Panc1 (cell line): Measurements from ENCODE around the gene ZKSCAN4.

ENCODE experiments used
- POLR2AphosphoS5 ChIP-seq: IDR thresholded peaks from 2 replicates; pipeline ENCODE4 v1.6.1; 2012; ENCODE audit warnings: mild to moderate bottlenecking, low read depth, low read length, moderate library complexity
- SIN3A ChIP-seq: IDR thresholded peaks from 2 replicates; pipeline ENCODE4 v1.6.1; 2012; ENCODE audit warnings: low read depth, mild to moderate bottlenecking, low read length, moderate library complexity, borderline replicate concordance; ENCODE audit not compliant: insufficient read depth
- TF ChIP-seq, protein P1 (sequence below): fragments of 450-650 bp; IDR thresholded peaks from 2 replicates; pipeline ENCODE4 v1.5.1; 2017; ENCODE audit warnings: mild to moderate bottlenecking
- TF ChIP-seq, protein P2 (sequence below), 2 experiments: IDR thresholded peaks; 2 replicates each; pipeline ENCODE4 v1.6.1; 2011 to 2012; ENCODE audit warnings: low read depth in 2 of 2, control low read depth in 1 of 2, low read length in 1 of 2, mild to moderate bottlenecking in 1 of 2, moderate library complexity in 1 of 2; ENCODE audit not compliant: insufficient read depth in 1 of 2

DNA sequence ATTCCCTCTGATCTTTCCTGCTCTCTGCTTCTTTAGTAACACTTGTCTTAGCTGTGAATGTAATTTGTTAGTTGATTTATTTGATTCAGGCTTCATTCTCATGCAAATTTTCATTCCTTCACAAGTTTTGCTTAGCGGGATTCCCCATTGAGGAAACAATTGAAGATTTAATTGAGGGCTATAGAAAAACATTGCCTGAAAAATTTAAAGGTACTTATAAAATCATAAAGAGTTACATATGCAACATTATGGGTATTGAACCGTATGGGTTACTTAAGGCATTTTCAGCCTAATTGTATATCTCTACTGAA lies 38.9 kb downstream of the ZKSCAN4 start:
- TF ChIP-seq POLR2AphosphoS5 (no peak), SIN3A (no peak)
- TF ChIP-seq, protein P1, sequence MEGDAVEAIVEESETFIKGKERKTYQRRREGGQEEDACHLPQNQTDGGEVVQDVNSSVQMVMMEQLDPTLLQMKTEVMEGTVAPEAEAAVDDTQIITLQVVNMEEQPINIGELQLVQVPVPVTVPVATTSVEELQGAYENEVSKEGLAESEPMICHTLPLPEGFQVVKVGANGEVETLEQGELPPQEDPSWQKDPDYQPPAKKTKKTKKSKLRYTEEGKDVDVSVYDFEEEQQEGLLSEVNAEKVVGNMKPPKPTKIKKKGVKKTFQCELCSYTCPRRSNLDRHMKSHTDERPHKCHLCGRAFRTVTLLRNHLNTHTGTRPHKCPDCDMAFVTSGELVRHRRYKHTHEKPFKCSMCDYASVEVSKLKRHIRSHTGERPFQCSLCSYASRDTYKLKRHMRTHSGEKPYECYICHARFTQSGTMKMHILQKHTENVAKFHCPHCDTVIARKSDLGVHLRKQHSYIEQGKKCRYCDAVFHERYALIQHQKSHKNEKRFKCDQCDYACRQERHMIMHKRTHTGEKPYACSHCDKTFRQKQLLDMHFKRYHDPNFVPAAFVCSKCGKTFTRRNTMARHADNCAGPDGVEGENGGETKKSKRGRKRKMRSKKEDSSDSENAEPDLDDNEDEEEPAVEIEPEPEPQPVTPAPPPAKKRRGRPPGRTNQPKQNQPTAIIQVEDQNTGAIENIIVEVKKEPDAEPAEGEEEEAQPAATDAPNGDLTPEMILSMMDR: no peak
- TF ChIP-seq, protein P2, sequence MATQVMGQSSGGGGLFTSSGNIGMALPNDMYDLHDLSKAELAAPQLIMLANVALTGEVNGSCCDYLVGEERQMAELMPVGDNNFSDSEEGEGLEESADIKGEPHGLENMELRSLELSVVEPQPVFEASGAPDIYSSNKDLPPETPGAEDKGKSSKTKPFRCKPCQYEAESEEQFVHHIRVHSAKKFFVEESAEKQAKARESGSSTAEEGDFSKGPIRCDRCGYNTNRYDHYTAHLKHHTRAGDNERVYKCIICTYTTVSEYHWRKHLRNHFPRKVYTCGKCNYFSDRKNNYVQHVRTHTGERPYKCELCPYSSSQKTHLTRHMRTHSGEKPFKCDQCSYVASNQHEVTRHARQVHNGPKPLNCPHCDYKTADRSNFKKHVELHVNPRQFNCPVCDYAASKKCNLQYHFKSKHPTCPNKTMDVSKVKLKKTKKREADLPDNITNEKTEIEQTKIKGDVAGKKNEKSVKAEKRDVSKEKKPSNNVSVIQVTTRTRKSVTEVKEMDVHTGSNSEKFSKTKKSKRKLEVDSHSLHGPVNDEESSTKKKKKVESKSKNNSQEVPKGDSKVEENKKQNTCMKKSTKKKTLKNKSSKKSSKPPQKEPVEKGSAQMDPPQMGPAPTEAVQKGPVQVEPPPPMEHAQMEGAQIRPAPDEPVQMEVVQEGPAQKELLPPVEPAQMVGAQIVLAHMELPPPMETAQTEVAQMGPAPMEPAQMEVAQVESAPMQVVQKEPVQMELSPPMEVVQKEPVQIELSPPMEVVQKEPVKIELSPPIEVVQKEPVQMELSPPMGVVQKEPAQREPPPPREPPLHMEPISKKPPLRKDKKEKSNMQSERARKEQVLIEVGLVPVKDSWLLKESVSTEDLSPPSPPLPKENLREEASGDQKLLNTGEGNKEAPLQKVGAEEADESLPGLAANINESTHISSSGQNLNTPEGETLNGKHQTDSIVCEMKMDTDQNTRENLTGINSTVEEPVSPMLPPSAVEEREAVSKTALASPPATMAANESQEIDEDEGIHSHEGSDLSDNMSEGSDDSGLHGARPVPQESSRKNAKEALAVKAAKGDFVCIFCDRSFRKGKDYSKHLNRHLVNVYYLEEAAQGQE (IDR thresholded peaks at IDR 0.05; ENCODE audit: insufficient read depth in 1 of 2, low read depth in 2 of 2, low read length in 1 of 2): no peak
